ENCODE results near the gene FMNL2.
"Not testable (repeated sequence)": the region's sequence is repeated elsewhere in the genome, so short reads cannot be mapped to it uniquely, and the experiment has no call there.

The FMNL2 gene

GRCh38 chr2:152335016-152335725 lies at the start of gene FMNL2:
TSS of gene FMNL2 (plus strand) at chr2:152335174.
- DNase-seq, result peak; percentile 47

- DNase-seq, result no peak
These were observed 42.0 kb upstream of the FMNL2 start for GRCh38 chr2:152292991-152293390.

GRCh38 chr2:152297715-152298114 lies 37.3 kb upstream of the FMNL2 start:
- no peak for DNase-seq

- no peak for DNase-seq
These were observed 36.2 kb upstream of the FMNL2 start for GRCh38 chr2:152298754-152299153.

GRCh38 chr2:152301131-152301530 lies 33.8 kb upstream of the FMNL2 start:
- no peak for DNase-seq

GRCh38 chr2:152303951-152304350 lies 31.0 kb upstream of the FMNL2 start:
- DNase-seq, result no peak

GRCh38 chr2:152304836-152305235 lies 30.1 kb upstream of the FMNL2 start:
- DNase-seq, result no peak

- no peak for DNase-seq
These were observed 27.1 kb upstream of the FMNL2 start for GRCh38 chr2:152307863-152308262.

GRCh38 chr2:152309352-152310214 lies 25.4 kb upstream of the FMNL2 start:
- DNase-seq, result no peak

- no peak for DNase-seq
These were observed 15.0 kb upstream of the FMNL2 start for GRCh38 chr2:152319822-152320570.

GRCh38 chr2:152320814-152321213 lies 14.2 kb upstream of the FMNL2 start:
- no peak for DNase-seq

- DNase-seq, result no peak
These were observed 12.8 kb upstream of the FMNL2 start for GRCh38 chr2:152322222-152322621.

- not testable (repeated sequence) for DNase-seq
These were observed 9.8 kb upstream of the FMNL2 start for GRCh38 chr2:152325126-152325525.

GRCh38 chr2:152326710-152327109 lies 8.3 kb upstream of the FMNL2 start:
- DNase-seq, result no peak

- DNase-seq, result no peak
These were observed 7.0 kb upstream of the FMNL2 start for GRCh38 chr2:152328013-152328412.

- no peak for DNase-seq
These were observed 4.6 kb upstream of the FMNL2 start for GRCh38 chr2:152330235-152330866.

- DNase-seq, result no peak
These were observed 316 bp upstream of the FMNL2 start for GRCh38 chr2:152334701-152335015.

GRCh38 chr2:152335726-152336118 lies 748 bp downstream of the FMNL2 start:
- no peak for DNase-seq

- no peak for DNase-seq
These were observed 1.3 kb downstream of the FMNL2 start for GRCh38 chr2:152336119-152336853.

- no peak for DNase-seq
These were observed 2.0 kb downstream of the FMNL2 start for GRCh38 chr2:152336854-152337510.

GRCh38 chr2:152337511-152337903 lies 2.5 kb downstream of the FMNL2 start:
- no peak for DNase-seq

All from NCI-H1048 (cell line).